ENCODE data around the gene GRK5.

GRCh38 chr10:119275085-119275484 lies 67.7 kb downstream of the GRK5 start:
- TF ChIP-seq CTCF (IDR thresholded peaks at IDR 0.05; ENCODE audit: low read depth, low read length, poor library complexity, severe bottlenecking) (no peak), EZH2phosphoT487 (IDR thresholded peaks at IDR 0.05; ENCODE audit: borderline replicate concordance, low read length) (no peak)
